Measurements from ENCODE around the gene FAM171A1.

DNA sequence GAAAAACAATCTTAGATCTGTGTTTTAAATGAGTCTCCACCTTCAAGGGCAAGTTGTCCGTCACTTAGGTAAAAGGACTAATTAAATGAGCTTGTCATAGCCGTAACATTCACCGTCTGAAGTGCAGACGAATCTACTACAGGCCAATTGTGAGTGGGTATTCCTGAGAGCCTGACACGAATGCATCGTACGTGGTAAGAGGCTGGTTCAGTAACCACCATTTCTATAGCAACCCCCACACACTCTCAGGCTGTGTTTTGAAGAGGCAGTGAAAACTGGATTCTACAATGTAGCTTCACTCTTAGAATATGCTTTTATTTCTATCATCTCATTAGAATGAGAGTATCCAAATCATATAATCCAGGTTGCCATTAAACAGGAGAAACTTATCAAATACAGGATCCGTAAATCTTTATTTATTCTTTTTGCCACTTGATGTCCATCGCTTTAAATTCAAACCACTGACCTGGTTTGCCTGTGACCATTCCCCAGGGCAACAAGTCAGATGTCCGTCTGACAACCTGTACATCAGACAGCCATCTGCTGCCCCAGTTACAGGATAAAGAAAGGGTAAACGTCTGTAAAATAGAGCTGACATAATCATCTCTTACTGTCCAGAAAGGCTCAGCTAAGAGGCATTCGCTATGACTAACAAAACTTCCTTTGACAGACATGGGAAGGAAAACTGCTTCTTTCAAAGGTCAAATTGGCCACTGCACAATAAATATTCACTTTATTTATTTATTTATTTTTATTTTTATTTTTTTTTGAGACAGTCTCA is 132.3 kb downstream of the FAM171A1 start:
- TF ChIP-seq, protein P1, sequence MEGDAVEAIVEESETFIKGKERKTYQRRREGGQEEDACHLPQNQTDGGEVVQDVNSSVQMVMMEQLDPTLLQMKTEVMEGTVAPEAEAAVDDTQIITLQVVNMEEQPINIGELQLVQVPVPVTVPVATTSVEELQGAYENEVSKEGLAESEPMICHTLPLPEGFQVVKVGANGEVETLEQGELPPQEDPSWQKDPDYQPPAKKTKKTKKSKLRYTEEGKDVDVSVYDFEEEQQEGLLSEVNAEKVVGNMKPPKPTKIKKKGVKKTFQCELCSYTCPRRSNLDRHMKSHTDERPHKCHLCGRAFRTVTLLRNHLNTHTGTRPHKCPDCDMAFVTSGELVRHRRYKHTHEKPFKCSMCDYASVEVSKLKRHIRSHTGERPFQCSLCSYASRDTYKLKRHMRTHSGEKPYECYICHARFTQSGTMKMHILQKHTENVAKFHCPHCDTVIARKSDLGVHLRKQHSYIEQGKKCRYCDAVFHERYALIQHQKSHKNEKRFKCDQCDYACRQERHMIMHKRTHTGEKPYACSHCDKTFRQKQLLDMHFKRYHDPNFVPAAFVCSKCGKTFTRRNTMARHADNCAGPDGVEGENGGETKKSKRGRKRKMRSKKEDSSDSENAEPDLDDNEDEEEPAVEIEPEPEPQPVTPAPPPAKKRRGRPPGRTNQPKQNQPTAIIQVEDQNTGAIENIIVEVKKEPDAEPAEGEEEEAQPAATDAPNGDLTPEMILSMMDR (IDR thresholded peaks at IDR 0.05) = no peak
- no peak for TF ChIP-seq EZH2 (IDR thresholded peaks at IDR 0.05; ENCODE audit: borderline replicate concordance, insufficient read depth, low read depth, low read length, poor library complexity, severe bottlenecking)
